ENCODE results near the gene GOLGA5. TPM values are rescaled to one million over a fixed set of nuclear protein-coding genes. Genes with fewer than 3 reads are reported as not detected.
A peak's percentile ranks its signal among the peaks of the same experiment; 100 is the strongest.
"Not testable (repeated sequence)": the region's sequence is repeated elsewhere in the genome, so short reads cannot be mapped to it uniquely, and the experiment has no call there.

The GOLGA5 gene
- total RNA-seq, 1 donor from 2014 or later, result 16.6 TPM

- DNase-seq (no peak), ATAC-seq (ENCODE audit: low read depth) (no peak)
- Mint-ChIP-seq H3K4me1 (peaks cover 50% of the 10 kb centered on the region), H3K27me3 (no peaks in the 10 kb centered on the region), H3K27ac (peak overlapping the region; percentile 84), H3K4me3 (peak overlapping the region; percentile 55), H3K9me3 (no peaks in the 10 kb centered on the region), H3K36me3 (ENCODE audit: low read depth) (no peaks in the 10 kb centered on the region)
- no peak for TF ChIP-seq CTCF (IDR thresholded peaks at IDR 0.05)
- ChIA-PET CTCF (no interaction called here), POLR2A (interaction anchor here (1.1 to 1.6 kb wide), 2 partner anchors 19 to 25 kb away, joined by 4 to 7 read pairs; partner anchors contain the start of gene GOLGA5)
- intact Hi-C loops (cut with micrococcal nuclease), result loop anchor here (1.0 kb wide), 1 partner anchor 20 kb away; the partner anchor contains the start of gene LGMN
Measured at GRCh38 chr14:92768795-92769194, 25.3 kb upstream of the GOLGA5 start.

GRCh38 chr14:92770484-92770883, 23.6 kb upstream of the GOLGA5 start:
- Mint-ChIP-seq H3K9me3 (peaks cover 2% of the 10 kb centered on the region), H3K27me3 (no peaks in the 10 kb centered on the region), H3K36me3 (ENCODE audit: low read depth) (no peaks in the 10 kb centered on the region), H3K27ac (no peak overlapping the region), H3K4me1 (peaks cover 58% of the 10 kb centered on the region), H3K4me3 (no peak overlapping the region)
- intact Hi-C loops (cut with micrococcal nuclease), result no loop called here
- no peak for ATAC-seq (ENCODE audit: low read depth)
- POLR2A ChIA-PET, result interaction anchor here (0.6 kb wide), 1 partner anchor 117 kb away, joined by 4 read pairs; no protein-coding TSS in a partner anchor
- DNase-seq, result no peak
- no peak for TF ChIP-seq CTCF (IDR thresholded peaks at IDR 0.05)
- CTCF ChIA-PET, result no interaction called here

GRCh38 chr14:92774572-92774971, 19.5 kb upstream of the GOLGA5 start:
- TF ChIP-seq CTCF (IDR thresholded peaks at IDR 0.05), result no peak
- Mint-ChIP-seq H3K27me3 (no peaks in the 10 kb centered on the region), H3K36me3 (ENCODE audit: low read depth) (no peaks in the 10 kb centered on the region), H3K4me3 (peak overlapping the region; percentile 4), H3K4me1 (peaks cover 67% of the 10 kb centered on the region), H3K27ac (peak overlapping the region; percentile 83), H3K9me3 (peaks cover 2% of the 10 kb centered on the region)
- no peak for ATAC-seq (ENCODE audit: low read depth)
- ChIA-PET POLR2A (no interaction called here), CTCF (no interaction called here)
- DNase-seq, result no peak
- intact Hi-C loops (cut with micrococcal nuclease), result loop anchor here (2.0 kb wide), 1 partner anchor 70 kb away; no protein-coding TSS in a partner anchor

GRCh38 chr14:92775292-92775691, 18.8 kb upstream of the GOLGA5 start:
- H3K27me3 Mint-ChIP-seq; H3K36me3 Mint-ChIP-seq (ENCODE audit: low read depth); CTCF ChIA-PET; H3K9me3 Mint-ChIP-seq; DNase-seq: not testable (repeated sequence)
- intact Hi-C loops (cut with micrococcal nuclease), result loop anchor here (1.0 to 2.0 kb wide), 2 partner anchors 19 to 70 kb away; partner anchors contain the start of gene GOLGA5
- Mint-ChIP-seq H3K4me1 (peaks cover 63% of the 10 kb centered on the region), H3K4me3 (peak overlapping the region; percentile 70), H3K27ac (peak overlapping the region; percentile 83)
- peak; percentile 91 for ATAC-seq (ENCODE audit: low read depth)
- POLR2A ChIA-PET, result interaction anchor here (0.7 to 1.3 kb wide), 3 partner anchors 18 to 314 kb away, joined by 3 to 4 read pairs (median 3); partner anchors contain the start of gene LGMN

GRCh38 chr14:92778868-92779565, 15.1 kb upstream of the GOLGA5 start:
- H3K4me3 Mint-ChIP-seq; H3K36me3 Mint-ChIP-seq (ENCODE audit: low read depth); POLR2A ChIA-PET; H3K27ac Mint-ChIP-seq; intact Hi-C loops (cut with micrococcal nuclease); DNase-seq; H3K9me3 Mint-ChIP-seq; H3K27me3 Mint-ChIP-seq; CTCF ChIA-PET: not testable (repeated sequence)
- ATAC-seq (ENCODE audit: low read depth), result peak; percentile 8
- H3K4me1 Mint-ChIP-seq, result peaks cover 50% of the 10 kb centered on the region

- ATAC-seq (ENCODE audit: low read depth), result no peak
- H3K27me3 Mint-ChIP-seq, result no peaks in the 10 kb centered on the region
- intact Hi-C loops (cut with micrococcal nuclease), result no loop called here
- no peak for DNase-seq
- no peak for TF ChIP-seq CTCF (IDR thresholded peaks at IDR 0.05)
- ChIA-PET POLR2A (interaction anchor here (1.6 kb wide), 1 partner anchor 32 kb away, joined by 5 read pairs; the partner anchor contains the start of gene LGMN), CTCF (interaction anchor here (0.6 to 2.2 kb wide), 6 partner anchors 63 to 98 kb away, joined by 3 to 14 read pairs (median 4); no protein-coding TSS in a partner anchor)
- H3K27ac Mint-ChIP-seq, result no peak overlapping the region
- no peaks in the 10 kb centered on the region for H3K9me3 Mint-ChIP-seq
- H3K4me1 Mint-ChIP-seq, result peaks cover 34% of the 10 kb centered on the region
- H3K36me3 Mint-ChIP-seq (ENCODE audit: low read depth), result no peaks in the 10 kb centered on the region
- no peak overlapping the region for H3K4me3 Mint-ChIP-seq
Measured at GRCh38 chr14:92780444-92781232, 13.5 kb upstream of the GOLGA5 start.

Measured in activated B cell treated with CpG ODN at 0.5 μM for 24 hours (primary cell).